CD14-positive monocyte (primary cell): ENCODE measurements around the gene CR2. TPM values are rescaled to one million over a fixed set of nuclear protein-coding genes. Genes with fewer than 3 reads are reported as not detected.

ENCODE experiments used
- DNase-seq, 3 donors: peaks; one replicate each; pipeline ENCODE4 v3.0.0-alpha.2; 2011 to 2022
- H2AFZ ChIP-seq: 2 replicates; pipeline ENCODE4 v1.6.0; 2012; ENCODE audit warnings: mild to moderate bottlenecking, low read depth, low read length, inconsistent platforms; ENCODE audit not compliant: insufficient read depth, poor library complexity, severe bottlenecking
- H3K27ac ChIP-seq, 2 donors: 1 replicate in 1 of 2; 2 replicates in 1 of 2; pipeline ENCODE4 v1.5.1; 2012 to 2013; ENCODE audit warnings: low read length in 2 of 2, control low read depth in 1 of 2, inconsistent platforms in 1 of 2, low read depth in 1 of 2, mild to moderate bottlenecking in 1 of 2
- H3K27me3 ChIP-seq, 2 donors: one replicate each; pipeline versions ENCODE4 v1.6.0 to v1.6.1; 2011 to 2013; ENCODE audit warnings: low read length in 2 of 2; ENCODE audit not compliant: control insufficient read depth in 2 of 2, insufficient read depth in 2 of 2
- H3K36me3 ChIP-seq, 2 donors: replicated peaks in 1 of 2; 1 replicate in 1 of 2; 2 replicates in 1 of 2; pipeline versions ENCODE4 v1.5.1 to v1.6.1; 2012 to 2013; ENCODE audit warnings: low read length in 2 of 2, control low read depth in 1 of 2, inconsistent platforms in 1 of 2, mild to moderate bottlenecking in 1 of 2; ENCODE audit not compliant: insufficient read depth in 2 of 2, control insufficient read depth in 1 of 2
- H3K4me1 ChIP-seq, 2 donors: 1 replicate in 1 of 2; 2 replicates in 1 of 2; pipeline versions ENCODE4 v1.5.1 to v1.6.1; 2012 to 2013; ENCODE audit warnings: low read length in 2 of 2, control low read depth in 1 of 2, inconsistent platforms in 1 of 2, mild to moderate bottlenecking in 1 of 2, moderate library complexity in 1 of 2; ENCODE audit not compliant: insufficient read depth in 2 of 2, control insufficient read depth in 1 of 2
- H3K4me2 ChIP-seq: replicated peaks from 2 replicates; pipeline ENCODE3; 2012; ENCODE audit warnings: low read length, moderate library complexity, mild to moderate bottlenecking; ENCODE audit not compliant: poor library complexity, severe bottlenecking; ENCODE audit errors: extremely low read depth
- H3K4me3 ChIP-seq, 3 experiments: fragments of 200-600 bp in 1 of 3; sonication (generic) in 1 of 3; replicated peaks in 1 of 3; 1 replicate in 2 of 3; 2 replicates in 1 of 3; pipeline ENCODE4 v1.5.1; 2011 to 2013; ENCODE audit warnings: low read length in 3 of 3, mild to moderate bottlenecking in 3 of 3, control low read depth in 2 of 3, low read depth in 2 of 3, inconsistent platforms in 1 of 3, moderate library complexity in 1 of 3
- H3K79me2 ChIP-seq: 2 replicates; pipeline ENCODE4 v1.6.0; 2012; ENCODE audit warnings: mild to moderate bottlenecking, control low read depth, inconsistent platforms, low read length, moderate library complexity; ENCODE audit not compliant: insufficient read depth
- H3K9ac ChIP-seq: 2 replicates; pipeline ENCODE4 v1.6.0; 2017; ENCODE audit warnings: low read length, mild to moderate bottlenecking; ENCODE audit not compliant: insufficient read depth, poor library complexity, severe bottlenecking
- H3K9me3 ChIP-seq, 2 donors: replicated peaks in 1 of 2; 1 replicate in 1 of 2; 2 replicates in 1 of 2; pipeline versions ENCODE4 v1.5.1 to v1.6.1; 2012 to 2013; ENCODE audit warnings: low read length in 2 of 2, control low read depth in 1 of 2; ENCODE audit not compliant: control insufficient read depth in 1 of 2, insufficient read depth in 1 of 2
- H4K20me1 ChIP-seq: 2 replicates; pipeline ENCODE4 v1.6.0; 2012; ENCODE audit warnings: mild to moderate bottlenecking, low read length, control low read depth, moderate library complexity; ENCODE audit not compliant: insufficient read depth
- H3K27ac Mint-ChIP-seq, 7 donors: one replicate each; pipeline ENCODE4 v1.8.0; 2020; ENCODE audit warnings: mild to moderate bottlenecking in 7 of 7, mixed read lengths in 7 of 7, moderate library complexity in 6 of 7, inconsistent platforms in 2 of 7
- H3K27me3 Mint-ChIP-seq, 3 donors: one replicate each; pipeline ENCODE4 v1.8.0; 2021 to 2022; ENCODE audit warnings: low read depth in 3 of 3, mild to moderate bottlenecking in 3 of 3, mixed read lengths in 3 of 3, moderate library complexity in 3 of 3, inconsistent platforms in 1 of 3
- H3K36me3 Mint-ChIP-seq, 2 donors: one replicate each; pipeline ENCODE4 v1.8.0; 2020; ENCODE audit warnings: mixed read lengths in 2 of 2, inconsistent platforms in 1 of 2, mild to moderate bottlenecking in 1 of 2
- H3K4me1 Mint-ChIP-seq: one replicate; pipeline ENCODE4 v1.8.0; 2020; ENCODE audit warnings: mild to moderate bottlenecking, mixed read lengths
- H3K4me3 Mint-ChIP-seq, 2 donors: one replicate each; pipeline ENCODE4 v1.8.0; 2020; ENCODE audit warnings: mild to moderate bottlenecking in 2 of 2, mixed read lengths in 2 of 2, moderate library complexity in 1 of 2
- H3K9me3 Mint-ChIP-seq, 7 donors: one replicate each; pipeline ENCODE4 v1.8.0; 2020 to 2022; ENCODE audit warnings: mixed read lengths in 7 of 7, mild to moderate bottlenecking in 6 of 7, moderate library complexity in 6 of 7, inconsistent platforms in 2 of 7
- WGBS: methylation state at CpG from one replicate; pipeline ENCODE4 v1.1.5; 2013; ENCODE audit warnings: missing lambda C conversion rate; ENCODE audit not compliant: insufficient coverage; 5-methylcytosine and 5-hydroxymethylcytosine counted together
- intact Hi-C, 2 donors: fragments of 100-400 bp; cut with micrococcal nuclease; formaldehyde crosslinking; loops; one replicate each; pipeline versions ENCODE4 v1.15.0 to v1.15.1; 2023
- polyA plus RNA-seq, 3 donors: library from polyadenylated mRNA; depleted of rRNA in 1 of 3; unstranded in 2 of 3; stranded (reverse) in 1 of 3; fragments of 300-500 nt in 2 of 3; fragments of >200 nt in 1 of 3; fragmentation: Illumina TruSeq in 2 of 3; gene quantifications; 1 replicate in 2 of 3; 2 replicates in 1 of 3; pipeline ENCODE4 v1.2.3, GENCODE V29; 2012 to 2021
- TF ChIP-seq, protein P1 (sequence below): fragments of 200-600 bp; IDR thresholded peaks from one replicate; pipeline ENCODE4 v1.8.0; 2022; ENCODE audit warnings: antibody characterized with exemption, mild to moderate bottlenecking

Gene CR2
- polyA plus RNA-seq, 3 donors = 0.05 to 0.28 (median 0.08) TPM

DNA sequence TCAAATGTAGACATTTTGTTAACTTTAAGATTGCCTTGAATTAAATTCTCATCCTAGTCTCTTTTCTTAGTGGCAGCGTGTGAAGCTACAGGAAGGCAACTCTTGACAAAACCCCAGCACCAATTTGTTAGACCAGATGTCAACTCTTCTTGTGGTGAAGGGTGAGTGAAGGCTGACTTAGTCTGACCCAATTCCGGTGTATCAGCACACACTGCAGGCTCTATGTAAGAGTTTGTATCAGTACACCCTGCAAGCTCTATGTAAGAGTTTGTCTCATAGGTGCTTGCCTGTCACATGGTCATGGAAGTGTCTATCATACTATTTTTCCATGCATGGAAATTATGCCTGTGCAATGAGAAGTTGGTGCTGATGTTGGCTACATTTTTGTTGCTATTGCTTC, 16.8 kb downstream of the CR2 start:
- Histone ChIP-seq H3K4me3 (no peak overlapping the region), H3K27me3 (no peaks in the 10 kb centered on the region), H3K4me1 (no peaks in the 10 kb centered on the region), H3K4me2 (no peak overlapping the region), H3K79me2 (no peaks in the 10 kb centered on the region), H3K27ac (no peak overlapping the region), H2AFZ (no peak overlapping the region), H3K36me3 (no peaks in the 10 kb centered on the region), H4K20me1 (no peaks in the 10 kb centered on the region), H3K9me3 (no peaks in the 10 kb centered on the region), H3K9ac (no peak overlapping the region)
- Mint-ChIP-seq H3K27ac (no peak overlapping the region), H3K27me3 (peaks cover 0 to 4% (median 3%) of the 10 kb centered on the region in 3 donors), H3K36me3 (no peaks in the 10 kb centered on the region), H3K4me1 (no peaks in the 10 kb centered on the region), H3K9me3 (peaks cover 0 to under 1% (median 0%) of the 10 kb centered on the region in 7 donors), H3K4me3 (no peak overlapping the region)
- no peak for DNase-seq
- WGBS = 100% methylated on average over 1 of the region's 2 CpGs
- TF ChIP-seq, protein P1, sequence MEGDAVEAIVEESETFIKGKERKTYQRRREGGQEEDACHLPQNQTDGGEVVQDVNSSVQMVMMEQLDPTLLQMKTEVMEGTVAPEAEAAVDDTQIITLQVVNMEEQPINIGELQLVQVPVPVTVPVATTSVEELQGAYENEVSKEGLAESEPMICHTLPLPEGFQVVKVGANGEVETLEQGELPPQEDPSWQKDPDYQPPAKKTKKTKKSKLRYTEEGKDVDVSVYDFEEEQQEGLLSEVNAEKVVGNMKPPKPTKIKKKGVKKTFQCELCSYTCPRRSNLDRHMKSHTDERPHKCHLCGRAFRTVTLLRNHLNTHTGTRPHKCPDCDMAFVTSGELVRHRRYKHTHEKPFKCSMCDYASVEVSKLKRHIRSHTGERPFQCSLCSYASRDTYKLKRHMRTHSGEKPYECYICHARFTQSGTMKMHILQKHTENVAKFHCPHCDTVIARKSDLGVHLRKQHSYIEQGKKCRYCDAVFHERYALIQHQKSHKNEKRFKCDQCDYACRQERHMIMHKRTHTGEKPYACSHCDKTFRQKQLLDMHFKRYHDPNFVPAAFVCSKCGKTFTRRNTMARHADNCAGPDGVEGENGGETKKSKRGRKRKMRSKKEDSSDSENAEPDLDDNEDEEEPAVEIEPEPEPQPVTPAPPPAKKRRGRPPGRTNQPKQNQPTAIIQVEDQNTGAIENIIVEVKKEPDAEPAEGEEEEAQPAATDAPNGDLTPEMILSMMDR = no peak
- intact Hi-C loops = no loop called here

DNA sequence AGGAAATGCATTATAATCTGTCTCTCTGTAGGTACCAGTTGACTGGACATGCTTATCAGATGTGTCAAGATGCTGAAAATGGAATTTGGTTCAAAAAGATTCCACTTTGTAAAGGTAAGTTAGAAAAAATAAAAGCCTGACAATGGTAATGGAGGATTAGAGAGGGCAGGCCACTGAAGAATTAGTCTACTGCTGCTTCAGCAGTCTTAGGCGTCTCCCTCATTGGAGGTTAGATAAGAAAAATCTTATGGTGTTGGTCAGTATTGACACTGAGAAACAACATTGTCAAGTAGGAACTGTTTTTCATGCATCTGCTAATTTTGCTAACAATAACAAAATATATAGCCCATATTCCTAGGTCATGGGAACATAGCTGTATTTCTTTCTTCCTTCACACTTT, 20.1 kb downstream of the CR2 start:
- Mint-ChIP-seq H3K27ac (no peak overlapping the region), H3K36me3 (no peaks in the 10 kb centered on the region), H3K4me3 (no peak overlapping the region), H3K27me3 (no peaks in the 10 kb centered on the region), H3K4me1 (no peaks in the 10 kb centered on the region), H3K9me3 (peaks cover 0 to 5% (median 0%) of the 10 kb centered on the region in 7 donors)
- no peaks in the 10 kb centered on the region for H3K9me3 ChIP-seq
- H2AFZ ChIP-seq = no peak overlapping the region
- intact Hi-C loops = no loop called here
- H3K9ac ChIP-seq = no peak overlapping the region
- no peak overlapping the region for H3K4me2 ChIP-seq
- TF ChIP-seq, protein P1 = no peak
- no peak for DNase-seq
- H3K79me2 ChIP-seq = no peaks in the 10 kb centered on the region
- no peaks in the 10 kb centered on the region for H3K36me3 ChIP-seq
- H3K4me1 ChIP-seq = no peaks in the 10 kb centered on the region
- H4K20me1 ChIP-seq = no peaks in the 10 kb centered on the region
- 83% methylated on average over 1 of the region's 1 CpG for WGBS
- no peak overlapping the region for H3K4me3 ChIP-seq
- H3K27ac ChIP-seq = no peak overlapping the region
- H3K27me3 ChIP-seq = no peaks in the 10 kb centered on the region
